Measurements from ENCODE around the gene KRT13.

GRCh38 chr17:41523225-41523593, 17.8 kb upstream of the KRT13 start:
- TF ChIP-seq CTCF (conservative IDR thresholded peaks at IDR 0.05; ENCODE audit: low read depth, low read length) (no peak), EZH2phosphoT487 (IDR thresholded peaks at IDR 0.05; ENCODE audit: borderline replicate concordance, low read length) (no peak)

Data from PC-3 (cell line).